Measurements from ENCODE around the gene RHOXF2.
A peak's percentile ranks its signal among the peaks of the same experiment; 100 is the strongest.

The RHOXF2 gene

GRCh38 chrX:120205816-120206753 is 47.7 kb downstream of the RHOXF2 start:
- DNase-seq = no peak

GRCh38 chrX:120207009-120207605 is 48.7 kb downstream of the RHOXF2 start:
- DNase-seq = no peak

- DNase-seq = peak; percentile 57
Observed at GRCh38 chrX:120213438-120214265, 55.2 kb downstream of the RHOXF2 start.

Measured in midbrain (tissue), 1 donor.